ENCODE data around the gene NLRP6.
"Not testable (repeated sequence)": the region's sequence is repeated elsewhere in the genome, so short reads cannot be mapped to it uniquely, and the experiment has no call there.

NLRP6 gene

GRCh38 chr11:325796-326591 lies 47.8 kb downstream of the NLRP6 start:
- no peak for DNase-seq (ENCODE audit: low read depth)

GRCh38 chr11:326592-326841 lies 48.3 kb downstream of the NLRP6 start:
- no peak for DNase-seq (ENCODE audit: low read depth)

GRCh38 chr11:326842-327580 lies 48.8 kb downstream of the NLRP6 start:
- no peak for DNase-seq (ENCODE audit: low read depth)

GRCh38 chr11:327581-327923 lies 49.3 kb downstream of the NLRP6 start:
- DNase-seq (ENCODE audit: low read depth), result no peak

- DNase-seq (ENCODE audit: low read depth), result no peak
These were observed 49.8 kb downstream of the NLRP6 start for GRCh38 chr11:328012-328411.

- DNase-seq (ENCODE audit: low read depth), result not testable (repeated sequence)
These were observed 50.4 kb downstream of the NLRP6 start for GRCh38 chr11:328516-329100.

GRCh38 chr11:329886-330253 lies 51.7 kb downstream of the NLRP6 start:
- no peak for DNase-seq (ENCODE audit: low read depth)

- DNase-seq (ENCODE audit: low read depth), result no peak
These were observed 52.1 kb downstream of the NLRP6 start for GRCh38 chr11:330307-330693.

GRCh38 chr11:330694-331357 lies 52.6 kb downstream of the NLRP6 start:
- DNase-seq (ENCODE audit: low read depth), result no peak

- no peak for DNase-seq (ENCODE audit: low read depth)
These were observed 53.3 kb downstream of the NLRP6 start for GRCh38 chr11:331358-332060.

- DNase-seq (ENCODE audit: low read depth), result no peak
These were observed 54.7 kb downstream of the NLRP6 start for GRCh38 chr11:332651-333480.

GRCh38 chr11:333616-334263 lies 55.5 kb downstream of the NLRP6 start:
- DNase-seq (ENCODE audit: low read depth), result not testable (repeated sequence)

- no peak for DNase-seq (ENCODE audit: low read depth)
These were observed 56.2 kb downstream of the NLRP6 start for GRCh38 chr11:334264-334994.
